Adrenal gland (tissue), 12 donors: ENCODE measurements around the gene CFAP221. TPM values are rescaled to one million over a fixed set of nuclear protein-coding genes. Genes with fewer than 3 reads are reported as not detected.
A peak's percentile ranks its signal among the peaks of the same experiment; 100 is the strongest.

Experiments used
- DNase-seq, 7 donors: peaks; one replicate each; pipeline ENCODE4 v3.0.0-alpha.2; 2019 to 2020
- H3K27ac ChIP-seq, 5 donors: fragments of 200-600 bp; sonication (generic) in 4 of 5; 1 replicate in 3 of 5; 2 replicates in 2 of 5; pipeline versions ENCODE4 v1.5.1 to v1.8.0; 2016 to 2020; ENCODE audit warnings: mild to moderate bottlenecking in 1 of 5
- H3K27me3 ChIP-seq: fragments of 200-600 bp; 2 replicates; pipeline ENCODE4 v1.8.0; 2021
- H3K36me3 ChIP-seq, 2 donors: fragments of 200-600 bp; replicated peaks in 1 of 2; 1 replicate in 1 of 2; 2 replicates in 1 of 2; pipeline versions ENCODE4 v1.5.1 to v1.8.0; 2018 to 2022
- H3K4me1 ChIP-seq, 2 donors: fragments of 200-600 bp; replicated peaks in 1 of 2; 1 replicate in 1 of 2; 2 replicates in 1 of 2; pipeline versions ENCODE4 v1.5.1 to v1.8.0; 2018 to 2021
- H3K4me3 ChIP-seq, 4 donors: fragments of 200-600 bp; sonication (generic) in 3 of 4; one replicate each; pipeline ENCODE4 v1.5.1; 2016 to 2018
- H3K9me3 ChIP-seq, 3 donors: fragments of 200-600 bp; sonication (generic) in 1 of 3; replicated peaks in 1 of 3; 1 replicate in 2 of 3; 2 replicates in 1 of 3; pipeline versions ENCODE4 v1.5.1 to v1.8.0; 2016 to 2021
- CTCF ChIP-seq, 6 experiments: fragments of 450-650 bp in 4 of 6; fragments of 200-600 bp in 2 of 6; sonication (generic) in 1 of 6; IDR thresholded peaks; 1 replicate in 5 of 6; 2 replicates in 1 of 6; pipeline versions ENCODE4 v1.5.1 to v1.8.0; 2016 to 2021; ENCODE audit warnings: antibody characterized with exemption in 6 of 6, mild to moderate bottlenecking in 2 of 6, moderate library complexity in 1 of 6
- POLR2A ChIP-seq, 2 donors: fragments of 450-650 bp; IDR thresholded peaks; one replicate each; pipeline ENCODE4 v1.6.1; 2017; ENCODE audit warnings: antibody characterized with exemption in 2 of 2, mild to moderate bottlenecking in 2 of 2, moderate library complexity in 1 of 2
- WGBS, 4 donors: extraction: QIAGEN DNeasy Blood & Tissue Kit in 2 of 4; methylation state at CpG; one replicate each; pipeline versions ENCODE4 v1.1.5 to v1.1.7; 2013 to 2017; 5-methylcytosine and 5-hydroxymethylcytosine counted together
- intact Hi-C, 2 donors: fragments of 100-400 bp; cut with DNase I; formaldehyde crosslinking; loops; one replicate each; pipeline versions ENCODE4 v1.14.1 to v1.15.0; 2022 to 2023
- polyA plus RNA-seq, 3 donors: library from polyadenylated mRNA; stranded (reverse); fragments of 200-250 nt in 2 of 3; fragments of 350-450 nt in 1 of 3; fragmentation: Illumina TruSeq in 1 of 3; extraction: RNeasy Lipid Tissue Mini Kit (QIAGEN cat#74804) in 1 of 3; gene quantifications; one replicate each; pipeline ENCODE4 v1.2.3, GENCODE V29; 2013 to 2014
- total RNA-seq, 9 donors: library from RNA; depleted of rRNA in 4 of 9; stranded (reverse); fragments of >200 nt in 4 of 9; fragments of 120-200 nt in 1 of 9; fragmentation: NEBNext Ultra II Directional in 1 of 9; extraction: Animal tissue kit (Norgen Biotek cat#: 25700) in 1 of 9; gene quantifications; one replicate each; pipeline versions ENCODE4 v1.1.0 to v1.2.4, GENCODE V29; 2013 to 2023
- donor health status: healthy with polysubstance abuse.
- donor health status: Bipolar disorder and iron deficiency.
- donor health status: DM: yes; HTN: yes; CAD: no.
- donor health status: DM: no; HTN: no; CAD: no.
- donor health status: DM: no; HTN: no; CAD: no.
- donor health status: DM: yes; HTN: yes; CAD: no.

The CFAP221 gene
- total and polyA plus RNA-seq, 12 donors = 1.1 to 14.0 (median 4.4) TPM

- 92 to 100% (median 96%) methylated on average over 2 of the region's 2 CpGs for WGBS, 4 donors
- no peak overlapping the region for H3K27ac ChIP-seq
These were observed 129.5 kb downstream of the CFAP221 start for GRCh38 chr2:119673796-119674195.

GRCh38 chr2:119674711-119675500, 130.7 kb downstream of the CFAP221 start:
- H3K27ac ChIP-seq = no peak overlapping the region
- TF ChIP-seq CTCF (IDR thresholded peaks at IDR 0.05) (no peak), POLR2A (IDR thresholded peaks at IDR 0.05) (no peak)

More at GRCh38 chr2:119673796-119674195, 129.5 kb downstream of the CFAP221 start:
- Histone ChIP-seq H3K9me3 (no peaks in the 10 kb centered on the region), H3K4me1 (no peaks in the 10 kb centered on the region), H3K36me3 (no peaks in the 10 kb centered on the region), H3K4me3 (no peak overlapping the region), H3K27me3 (no peaks in the 10 kb centered on the region)
- no peak for DNase-seq
- intact Hi-C loops = no loop called here
- no peak for TF ChIP-seq POLR2A (IDR thresholded peaks at IDR 0.05)
- no peak for TF ChIP-seq CTCF (IDR thresholded peaks at IDR 0.05)

GRCh38 chr2:119678021-119678656, 133.9 kb downstream of the CFAP221 start:
- 45 to 56% (median 49%) methylated on average over 13 to 19 of the region's 19 CpGs for WGBS, 4 donors
- Histone ChIP-seq H3K27ac (no peak overlapping the region), H3K4me3 (peak overlapping the region in 1 of 4 donors; percentile 76)

More at GRCh38 chr2:119674711-119675500, 130.7 kb downstream of the CFAP221 start:
- Histone ChIP-seq H3K9me3 (no peaks in the 10 kb centered on the region), H3K36me3 (no peaks in the 10 kb centered on the region), H3K27me3 (no peaks in the 10 kb centered on the region), H3K4me3 (no peak overlapping the region), H3K4me1 (peaks cover 6 to 7% of the 10 kb centered on the region in 2 donors)
- 64 to 72% (median 71%) methylated on average over 8 to 10 of the region's 10 CpGs for WGBS, 4 donors
- intact Hi-C loops = no loop called here
- DNase-seq = peak in 1 of 7 donors; percentile 39

More at GRCh38 chr2:119678021-119678656, 133.9 kb downstream of the CFAP221 start:
- Histone ChIP-seq H3K36me3 (peaks cover 0 to 10% of the 10 kb centered on the region in 2 donors), H3K9me3 (no peaks in the 10 kb centered on the region), H3K27me3 (no peaks in the 10 kb centered on the region), H3K4me1 (peaks cover 6 to 12% of the 10 kb centered on the region in 2 donors)
- no peak for TF ChIP-seq CTCF (IDR thresholded peaks at IDR 0.05)
- TF ChIP-seq POLR2A (IDR thresholded peaks at IDR 0.05) = no peak
- DNase-seq = peak in 2 of 7 donors; percentile 35 to 52
- intact Hi-C loops = no loop called here
